Heart left ventricle (tissue), 16 donors: ENCODE measurements around the gene SP3. TPM values are rescaled to one million over a fixed set of nuclear protein-coding genes. Genes with fewer than 3 reads are reported as not detected.

Experiments
- ATAC-seq, 4 donors: fragments of 200-7000 bp; cut with Tn5 transposase; one replicate each; pipeline ENCODE4 v1.9.1; 2020 to 2022; ENCODE audit warnings: moderate library complexity in 4 of 4, mild to moderate bottlenecking in 3 of 4, moderate number of reproducible peaks in 1 of 4
- DNase-seq, 5 donors: peaks; one replicate each; pipeline ENCODE4 v3.0.0-alpha.2; 2020
- H3K27ac ChIP-seq, 12 donors: fragments of 200-600 bp; sonication (generic) in 4 of 12; one replicate each; pipeline versions ENCODE4 v1.5.0 to v1.8.0; 2016 to 2022; ENCODE audit warnings: mild to moderate bottlenecking in 2 of 12
- H3K27me3 ChIP-seq, 9 donors: fragments of 200-600 bp; sonication (generic) in 2 of 9; one replicate each; pipeline versions ENCODE4 v1.5.1 to v1.8.0; 2016 to 2022; ENCODE audit warnings: mild to moderate bottlenecking in 3 of 9
- H3K36me3 ChIP-seq, 9 donors: fragments of 200-600 bp; sonication (generic) in 2 of 9; one replicate each; pipeline versions ENCODE4 v1.5.0 to v1.8.0; 2018 to 2022; ENCODE audit warnings: mild to moderate bottlenecking in 2 of 9
- H3K4me1 ChIP-seq, 12 donors: fragments of 200-600 bp; sonication (generic) in 4 of 12; one replicate each; pipeline versions ENCODE4 v1.5.0 to v1.8.0; 2016 to 2022; ENCODE audit warnings: mild to moderate bottlenecking in 3 of 12
- H3K4me3 ChIP-seq, 12 donors: fragments of 200-600 bp; sonication (generic) in 4 of 12; one replicate each; pipeline versions ENCODE4 v1.5.0 to v1.8.0; 2017 to 2022; ENCODE audit warnings: mild to moderate bottlenecking in 9 of 12, moderate library complexity in 4 of 12
- H3K9me3 ChIP-seq, 12 donors: fragments of 200-600 bp; sonication (generic) in 4 of 12; one replicate each; pipeline versions ENCODE4 v1.5.0 to v1.8.0; 2016 to 2022; ENCODE audit warnings: mild to moderate bottlenecking in 1 of 12
- CTCF ChIP-seq, 12 donors: fragments of 200-600 bp; sonication (generic) in 4 of 12; IDR thresholded peaks; one replicate each; pipeline versions ENCODE4 v1.5.0 to v1.8.0; 2018 to 2022; ENCODE audit warnings: antibody characterized with exemption in 12 of 12, mild to moderate bottlenecking in 5 of 12
- POLR2A ChIP-seq, 2 donors: fragments of 450-650 bp; IDR thresholded peaks; one replicate each; pipeline ENCODE4 v1.6.1; 2017; ENCODE audit warnings: antibody characterized with exemption in 2 of 2, mild to moderate bottlenecking in 2 of 2, moderate library complexity in 2 of 2
- WGBS, 4 donors: extraction: QIAGEN DNeasy Blood & Tissue Kit in 2 of 4; methylation state at CpG; one replicate each; pipeline versions ENCODE4 v1.1.5 to v1.1.7; 2013 to 2018; 5-methylcytosine and 5-hydroxymethylcytosine counted together
- intact Hi-C, 10 donors: fragments of 100-400 bp; cut with DNase I; formaldehyde crosslinking; loops; one replicate each; pipeline versions ENCODE4 v1.11.1 to v1.14.2; 2022
- long read RNA-seq, 3 donors: library from polyadenylated mRNA; unstranded; transcript quantifications; one replicate each; pipeline ENCODE4 v2.0.0, GENCODE V29; 2020 to 2021
- polyA plus RNA-seq, 2 donors: library from polyadenylated mRNA; stranded (reverse); fragments of 200-250 nt; gene quantifications; one replicate each; pipeline ENCODE4 v1.2.3, GENCODE V29; 2013
- total RNA-seq, 9 donors: library from RNA; depleted of rRNA in 2 of 9; stranded (reverse); fragments of >200 nt in 2 of 9; fragmentation: NEBNext Ultra II Directional in 3 of 9; extraction: Animal tissue kit (Norgen Biotek cat#: 25700) in 3 of 9; gene quantifications; one replicate each; pipeline versions ENCODE4 v1.1.0 to v1.2.4, GENCODE V29; 2016 to 2023
- donor health status: ischemic (EF 13 %, LVEDD 7.1; RV severe dilation, severe dysfunction).
- donor health status: healthy with polysubstance abuse.
- donor health status: DM: no; HTN: yes; CAD: no.
- donor health status: DM: no; HTN: no; CAD: no.
- donor health status: ischemic (EF 25% LVEDD 6.9; RV normal size, moderate dysfunction).
- donor health status: ischemic (EF 25% LVEDD 5.7; RV mildly dilated, moderate dysfunction).
- donor health status: healthy.
- donor health status: DM: yes; HTN: yes; CAD: no.
- donor health status: ischemic (EF 35%, LVEDD 5.7; RV mildly dilated, moderate dysfunction).
- donor health status: nonischemic (EF 11% LVEDD 7.7; RV severe dilation, severe dysfunction).
- donor health status: DM: yes; HTN: yes; CAD: no.
- donor health status: PGD.
- donor health status: ischemic (EF 29% LVEDD 5.4; RV normal size, mild dysfunction).
- donor health status: nonischemic (EF 23%, LVEDD 6.1; RV moderate dilation, normal function).

The SP3 gene
- total RNA-seq, result 10 to 100 TPM; 32.2 to 61.5 (median 42.0) TPM
- polyA plus RNA-seq, result 10 to 100 TPM in 1 of 2 donors, 1 to 10 TPM in 1; 6.9 to 20.2 TPM
- long read RNA-seq, donor 1, full-length matches to known transcripts, result 44 of 70 reads
- long read RNA-seq, donor 1, partial matches to known transcripts, result 18 of 70 reads
- long read RNA-seq, donor 1, other reads (novel, unspliced or antisense), result 8 of 70 reads
- long read RNA-seq, donor 2, full-length matches to known transcripts, result 38 of 56 reads
- long read RNA-seq, donor 2, partial matches to known transcripts, result 14 of 56 reads
- long read RNA-seq, donor 2, other reads (novel, unspliced or antisense), result 4 of 56 reads
- long read RNA-seq, donor 3, full-length matches to known transcripts, result 52 of 76 reads
- long read RNA-seq, donor 3, partial matches to known transcripts, result 15 of 76 reads
- long read RNA-seq, donor 3, other reads (novel, unspliced or antisense), result 9 of 76 reads

DNA sequence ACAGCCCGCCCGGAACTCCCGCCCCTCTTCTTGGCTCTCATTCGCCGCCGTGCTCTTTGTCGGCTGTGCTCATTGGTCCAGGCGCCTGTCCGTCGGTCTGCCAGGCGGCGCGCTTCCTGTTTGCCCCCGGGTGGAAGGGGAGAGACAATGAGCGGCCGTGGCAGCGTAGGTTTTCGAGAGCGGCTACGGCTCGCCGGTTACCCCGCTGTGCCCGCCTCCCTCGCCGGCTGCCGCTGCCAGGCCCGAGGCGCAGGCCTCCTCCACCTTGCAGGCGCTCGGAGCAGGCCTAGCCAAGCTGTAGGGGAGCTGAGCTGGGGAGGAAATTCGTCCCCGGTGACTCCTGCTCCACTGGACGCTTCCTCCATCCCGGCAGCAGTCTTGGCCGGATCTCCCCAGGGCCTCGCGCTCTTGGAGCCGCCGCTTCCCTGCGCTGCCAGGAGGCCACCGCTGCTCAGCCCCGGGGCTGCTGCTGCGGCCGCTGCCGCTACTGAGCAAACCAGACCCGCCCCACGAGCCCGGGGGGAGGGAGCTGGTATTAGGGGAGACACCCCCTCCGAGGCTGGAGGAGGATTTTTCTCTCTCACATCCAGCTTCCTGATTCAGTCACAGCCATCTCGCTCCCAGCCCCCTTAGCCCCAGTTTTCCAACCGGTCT, at the start of gene SP3:
Gene SP3, minus strand, starts transcription at position 2 of the 654 bp plus-strand sequence. CDS start 202 bp downstream, outside the sequence.
- Histone ChIP-seq H3K27me3 (no peaks in the 10 kb centered on the region), H3K4me1 (peaks cover 0 to 39% (median 24%) of the 10 kb centered on the region in 12 donors), H3K9me3 (peaks cover 0 to 11% (median 0%) of the 10 kb centered on the region in 12 donors), H3K27ac (peak within 1 kb of the TSS; percentile 97 to 100 (median 100)), H3K36me3 (peaks cover 0 to 12% (median 0%) of the 10 kb centered on the region in 9 donors), H3K4me3 (peak within 1 kb of the TSS; percentile 72 to 100 (median 96))
- TF ChIP-seq POLR2A (IDR thresholded peaks at IDR 0.05), result peak; percentile 15 to 94
- TF ChIP-seq CTCF (IDR thresholded peaks at IDR 0.05), result peak in 2 of 12 donors; percentile 7 to 19
- ATAC-seq (peak; percentile 90 to 95 (median 92)), DNase-seq (peak; percentile 99)
- 0% methylated on average over 30 to 52 of the region's 52 CpGs for WGBS, 4 donors
- intact Hi-C loops, result loop anchor here in 7 of 10 donors (1.0 to 10.0 kb wide), 7 partner anchors 26 to 369 kb away; partner anchors contain the start of gene SP9 (in 1 of the 7)

GRCh38 chr2:174014699-174015070, 49.5 kb upstream of the SP3 start:
- DNase-seq (peak in 1 of 5 donors; percentile 48), ATAC-seq (peak in 3 of 4 donors; percentile 25 to 38 (median 32))
- peak overlapping the region in 8 of 12 donors; percentile 73 to 90 (median 88) for H3K27ac ChIP-seq

DNA sequence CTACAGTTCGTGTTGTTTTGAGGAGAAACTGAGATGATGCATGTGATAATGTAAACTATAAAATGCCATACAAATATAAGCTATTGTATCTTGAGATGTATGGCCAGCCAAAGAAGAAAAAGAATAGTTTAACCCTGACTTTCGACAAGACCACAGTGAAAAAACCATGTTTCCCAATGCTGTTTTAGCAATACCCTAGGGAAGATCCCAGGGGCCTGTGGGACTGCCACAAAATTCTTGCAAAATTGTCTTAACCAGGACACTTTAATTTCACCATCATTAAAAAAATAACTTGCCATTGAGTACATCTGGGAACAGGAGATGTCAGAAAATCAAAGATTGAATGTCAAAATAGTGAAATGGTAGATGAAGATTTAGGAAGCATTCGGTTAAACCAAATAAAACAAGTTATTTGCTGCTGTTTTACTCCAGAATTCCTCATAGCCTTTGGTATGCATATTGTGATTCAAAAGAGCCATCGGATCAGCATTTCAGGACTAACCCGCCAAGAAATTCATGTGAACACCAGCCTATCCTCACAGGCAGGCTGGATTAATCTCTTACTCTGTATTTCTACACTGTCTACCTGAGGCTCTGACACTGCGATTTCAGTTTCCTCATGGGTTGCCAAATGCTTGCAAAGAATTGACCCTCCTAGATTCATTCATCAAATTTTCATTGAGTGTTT, 49.0 kb upstream of the SP3 start:
- WGBS, 4 donors, result 49 to 62% (median 61%) methylated on average over 6 of the region's 6 CpGs
- Histone ChIP-seq H3K4me1 (peaks cover 0 to 48% (median 24%) of the 10 kb centered on the region in 12 donors), H3K27ac (peak overlapping the region in 10 of 12 donors; percentile 73 to 95 (median 88)), H3K4me3 (peak overlapping the region in 4 of 12 donors; percentile 49 to 63 (median 52)), H3K9me3 (no peaks in the 10 kb centered on the region), H3K27me3 (no peaks in the 10 kb centered on the region), H3K36me3 (no peaks in the 10 kb centered on the region)
- no peak for TF ChIP-seq CTCF (IDR thresholded peaks at IDR 0.05)
- no peak for ATAC-seq
- no peak for DNase-seq
- intact Hi-C loops, result no loop called here

More at GRCh38 chr2:174014699-174015070, 49.5 kb upstream of the SP3 start:
- intact Hi-C loops, result no loop called here
- peaks cover 0 to 46% (median 24%) of the 10 kb centered on the region in 12 donors for H3K4me1 ChIP-seq
- H3K9me3 ChIP-seq, result no peaks in the 10 kb centered on the region
- H3K36me3 ChIP-seq, result no peaks in the 10 kb centered on the region
- no peak overlapping the region for H3K4me3 ChIP-seq
- TF ChIP-seq CTCF (IDR thresholded peaks at IDR 0.05) (no peak), POLR2A (IDR thresholded peaks at IDR 0.05) (no peak)
- WGBS, 4 donors, result 64 to 88% (median 75%) methylated on average over 2 of the region's 2 CpGs
- no peaks in the 10 kb centered on the region for H3K27me3 ChIP-seq
